Stimulated activated CD4-positive, alpha-beta T cell treated with anti-CD3 and anti-CD28 coated beads, Interleukin-15, amount 100 ng/mL, for 24 hours (primary cell): ENCODE results near the gene CFAP58.

ENCODE experiments used
- DNase-seq: peaks from one replicate; pipeline ENCODE4 v3.0.0-alpha.2; 2020

Gene CFAP58

DNA sequence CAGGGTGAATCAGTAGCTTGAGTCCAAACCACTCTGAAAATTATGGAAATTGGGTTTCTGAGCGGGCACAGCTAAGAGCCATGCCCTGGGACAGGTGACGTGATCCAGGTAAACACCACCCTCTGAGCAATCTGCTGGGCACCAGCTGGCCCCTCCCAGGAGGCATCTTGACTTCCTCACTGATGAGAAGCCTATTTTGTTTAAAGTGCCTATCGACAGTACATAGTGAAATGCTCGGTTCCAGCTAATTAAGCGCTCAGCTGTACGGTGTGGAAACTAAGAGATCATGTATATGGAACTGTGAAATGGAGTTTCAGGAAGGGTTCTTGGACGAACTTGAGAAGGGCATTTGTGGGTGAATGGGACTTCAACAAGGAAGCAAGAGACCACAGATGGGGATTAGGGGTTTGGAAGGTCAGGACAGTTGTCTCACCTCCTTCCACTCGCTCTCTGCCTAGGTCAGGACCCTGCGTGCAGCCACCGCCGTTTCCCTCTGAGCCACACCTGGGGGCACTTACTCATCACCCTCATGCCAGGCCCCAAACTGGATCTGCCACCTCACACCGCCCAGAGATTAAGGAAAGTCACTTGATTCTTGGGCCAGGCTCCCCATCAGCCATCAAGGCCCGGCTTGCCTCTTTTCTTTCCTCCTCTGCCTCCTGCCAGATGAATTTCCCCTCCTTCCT, 18.5 kb upstream of the CFAP58 start:
- no peak for DNase-seq

DNA sequence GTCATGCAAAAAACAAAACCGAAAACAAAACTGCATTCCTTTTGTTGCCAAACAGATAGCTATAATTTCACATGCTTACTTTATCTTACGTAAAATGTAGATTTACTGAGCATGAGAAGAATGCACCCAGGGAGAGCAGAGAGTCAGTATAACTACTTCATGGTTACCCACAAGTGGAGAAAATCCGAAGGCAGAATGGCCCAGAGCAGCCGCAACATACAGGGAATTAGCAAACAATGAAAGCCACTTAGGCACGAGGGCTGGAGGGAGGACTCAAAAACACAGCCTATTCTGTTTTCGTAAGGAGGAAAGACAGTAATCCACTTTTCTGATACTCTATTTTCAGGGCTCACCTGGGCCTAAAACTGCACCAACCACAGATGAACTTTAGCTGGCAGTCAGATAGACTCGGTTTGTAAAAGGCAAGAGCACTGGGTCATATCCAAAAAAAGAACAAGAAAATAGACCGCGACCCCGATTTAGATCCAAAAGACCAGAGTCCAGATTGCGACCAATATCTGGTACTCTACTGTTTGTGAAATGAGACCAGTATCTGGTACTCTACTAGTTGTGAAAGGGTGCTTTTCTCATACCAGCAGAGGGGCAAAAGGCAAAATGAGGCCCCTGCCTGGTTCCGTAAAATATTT, 16.7 kb upstream of the CFAP58 start:
- DNase-seq, result no peak

DNA sequence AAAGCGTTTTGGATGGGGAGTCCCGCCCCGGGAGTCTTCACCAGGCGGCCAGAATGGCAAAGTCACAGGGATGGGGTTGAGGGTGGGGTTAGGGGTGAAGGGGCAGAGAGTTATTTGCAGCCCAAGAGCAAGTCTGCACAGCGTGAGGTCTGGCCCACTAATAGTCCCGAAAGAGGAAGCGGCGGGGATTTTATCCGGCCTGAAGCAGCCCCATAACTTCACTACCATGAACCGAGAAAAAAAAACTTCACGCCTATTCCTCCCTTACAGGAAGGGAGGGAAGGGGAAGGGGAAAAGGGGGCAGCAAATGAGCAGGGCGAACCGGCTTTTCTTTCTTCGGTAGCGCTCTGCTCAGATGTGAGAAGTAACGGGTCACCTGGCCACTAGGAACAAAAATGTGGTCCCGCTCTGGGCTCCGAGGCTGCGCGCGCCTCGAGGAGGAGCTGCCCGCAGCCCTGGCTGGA, 16.1 kb upstream of the CFAP58 start:
- DNase-seq, result peak; percentile 56

DNA sequence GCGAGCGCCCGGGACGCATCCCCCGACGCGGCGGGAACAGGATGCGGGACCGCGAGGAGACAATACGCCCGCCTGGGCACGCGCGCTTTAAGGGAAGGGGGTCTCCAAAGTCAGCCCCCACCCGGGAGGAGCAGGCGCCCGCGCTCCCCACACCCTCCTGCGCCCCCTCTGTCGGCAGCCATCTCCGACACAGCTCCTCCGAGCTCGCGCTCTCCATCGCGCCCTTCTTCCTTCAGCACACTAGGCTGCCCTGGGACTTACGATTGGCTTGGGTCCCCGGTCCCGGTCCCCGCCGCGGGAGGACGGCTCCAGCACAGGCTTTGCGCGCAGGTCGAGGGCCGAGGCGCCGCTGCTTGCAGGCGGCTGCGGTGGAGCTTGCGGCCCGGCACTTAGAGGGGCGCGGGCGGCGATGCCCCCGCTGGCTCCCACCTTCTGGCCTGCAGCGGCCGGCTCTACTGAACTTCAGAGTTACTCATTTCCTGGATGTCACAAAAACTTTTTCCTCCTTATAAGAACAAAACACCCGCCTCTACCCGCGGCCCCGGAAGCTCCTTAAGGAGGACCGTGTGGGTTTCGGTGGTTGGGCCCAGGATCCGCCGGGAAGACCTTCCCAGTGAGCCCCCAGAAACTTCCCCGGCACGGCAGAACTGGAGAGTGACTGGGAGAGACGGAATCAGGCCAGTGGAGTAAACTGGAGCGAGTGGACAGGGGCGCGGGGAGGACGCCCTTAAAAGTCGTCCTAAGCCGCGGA, 15.5 kb upstream of the CFAP58 start, which contains the start of gene ITPRIP:
ITPRIP (minus strand) TSS at position 481 of the 751 bp plus-strand sequence. CDS start 22,414 bp downstream, outside the sequence.
- peak; percentile 81 for DNase-seq

DNA sequence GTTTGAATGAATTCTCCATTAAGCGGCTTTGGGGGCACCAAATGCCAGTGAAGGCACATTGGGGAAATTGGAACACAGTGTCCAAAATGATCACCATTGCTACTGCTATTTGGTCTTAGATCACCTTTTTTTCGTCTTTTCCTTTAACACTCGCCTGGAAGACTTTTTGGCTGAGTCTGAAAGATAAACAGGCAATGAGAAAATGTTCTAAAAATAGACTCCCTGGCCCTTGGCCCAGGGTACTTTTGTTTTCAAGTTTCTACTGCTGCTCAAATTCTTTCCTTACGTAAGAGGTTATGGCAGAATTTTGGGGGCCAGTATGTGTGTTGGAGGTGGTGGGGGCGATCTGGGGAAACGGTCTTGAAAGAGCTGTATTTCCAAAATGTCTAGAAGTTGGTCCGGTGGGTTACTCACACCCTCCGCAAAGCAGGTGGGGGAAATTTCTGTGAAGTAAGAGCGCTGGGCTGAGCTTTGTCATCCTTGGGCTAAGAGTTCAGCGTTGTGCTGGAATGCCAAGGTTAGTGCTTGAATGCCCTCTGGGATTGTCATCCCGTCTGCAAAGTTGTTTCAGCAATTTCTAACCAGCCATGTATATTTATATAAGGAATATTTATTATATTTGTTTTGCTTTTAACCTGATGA, 14.0 kb upstream of the CFAP58 start:
- no peak for DNase-seq

DNA sequence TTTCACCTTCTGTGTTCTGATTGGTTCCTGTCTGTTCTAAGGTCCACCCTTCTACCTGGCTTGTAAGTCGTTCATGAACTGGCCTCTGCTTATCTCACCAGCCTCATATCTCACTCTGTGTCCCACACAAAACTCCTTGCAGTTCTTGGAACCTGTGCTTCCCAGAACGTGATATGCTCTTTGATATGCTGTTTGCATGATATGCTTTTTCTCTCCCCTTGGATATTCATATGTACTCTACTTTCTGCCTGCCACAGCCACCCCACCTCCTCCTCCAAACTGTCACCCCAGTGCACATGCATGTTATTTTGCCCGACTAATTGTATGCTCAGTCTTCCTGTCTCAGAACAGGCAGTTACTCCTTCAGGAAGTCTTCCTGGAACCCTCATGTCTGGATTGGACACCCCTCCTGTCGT, 13.5 kb upstream of the CFAP58 start:
- DNase-seq, result no peak

DNA sequence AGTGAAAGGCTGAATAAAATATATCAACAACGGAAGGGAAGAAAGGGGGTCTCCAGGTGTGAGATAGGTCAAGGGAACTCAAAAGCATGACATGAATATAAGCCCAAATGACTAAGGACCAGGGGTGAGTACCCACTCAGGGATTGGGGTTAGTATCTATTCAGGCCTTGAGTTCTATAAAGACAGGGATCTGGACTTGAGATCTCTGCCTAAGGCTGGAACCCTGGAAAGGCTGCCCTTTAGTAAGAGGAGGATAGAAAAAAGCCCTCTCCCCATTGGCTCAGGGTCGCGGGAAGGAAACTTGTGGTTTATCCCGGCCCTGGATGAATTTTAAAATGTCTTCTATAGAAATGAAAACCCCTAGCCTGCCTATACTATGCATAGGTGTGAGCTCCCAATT, 13.0 kb upstream of the CFAP58 start:
- no peak for DNase-seq

DNA sequence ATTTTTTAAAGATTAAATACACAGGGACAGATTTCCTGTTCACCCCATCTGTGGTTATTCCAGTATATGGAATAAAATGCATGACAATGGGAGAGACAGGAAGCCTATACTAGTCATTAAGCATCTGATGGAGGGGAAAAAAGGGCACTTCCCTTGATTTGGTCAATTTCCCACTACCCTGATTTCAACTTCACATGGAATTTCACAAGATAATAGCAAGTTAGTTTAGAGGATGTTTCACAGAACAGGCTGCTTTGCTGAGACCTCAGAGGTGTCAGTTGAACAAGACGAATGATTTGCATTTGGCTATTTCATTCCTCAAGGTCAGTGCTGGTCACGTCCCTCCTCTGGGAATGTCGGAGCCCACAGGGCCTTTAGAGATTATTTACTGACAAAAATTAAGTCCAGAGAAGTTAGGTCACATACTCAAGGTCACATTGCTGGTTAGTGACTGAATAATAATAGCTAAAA, 10.7 kb upstream of the CFAP58 start:
- no peak for DNase-seq

DNA sequence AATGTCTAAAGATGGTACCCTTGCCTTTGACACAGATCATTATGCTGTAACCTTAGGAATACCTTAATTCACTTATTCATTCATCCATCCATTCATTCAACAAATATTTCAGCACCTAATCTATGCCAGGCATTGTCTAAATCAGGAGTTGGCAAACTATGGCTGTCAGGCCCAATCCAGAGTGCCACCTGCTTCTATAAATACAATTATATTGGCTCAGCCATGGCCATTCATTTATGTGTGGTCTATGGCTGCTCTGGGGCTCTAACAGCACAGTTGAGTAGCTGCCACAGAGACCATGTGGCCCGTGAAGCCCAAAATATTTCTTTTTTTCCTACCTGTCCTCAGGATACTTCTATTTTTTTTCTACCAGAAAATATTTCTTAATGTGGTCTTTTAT, 9.4 kb upstream of the CFAP58 start:
- no peak for DNase-seq

DNA sequence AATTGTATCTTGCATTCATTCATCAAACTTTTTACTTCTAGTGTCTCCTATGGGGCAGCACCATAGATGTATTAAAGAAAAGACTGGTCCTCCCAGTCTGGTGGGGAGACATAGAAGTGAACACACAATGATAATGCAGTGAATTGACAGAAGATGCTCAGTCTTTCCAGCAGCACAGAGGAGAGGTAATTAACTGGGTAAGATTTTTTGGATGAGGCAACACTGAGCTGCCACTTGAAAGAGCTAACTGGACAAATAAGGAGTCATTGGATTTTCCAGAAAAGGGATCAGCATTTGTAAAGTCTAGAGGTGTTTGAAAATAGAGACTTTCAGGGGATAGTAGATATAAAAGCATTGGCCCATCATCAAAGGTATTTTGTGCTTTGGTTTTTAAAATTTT, 8.1 kb upstream of the CFAP58 start:
- DNase-seq, result no peak

DNA sequence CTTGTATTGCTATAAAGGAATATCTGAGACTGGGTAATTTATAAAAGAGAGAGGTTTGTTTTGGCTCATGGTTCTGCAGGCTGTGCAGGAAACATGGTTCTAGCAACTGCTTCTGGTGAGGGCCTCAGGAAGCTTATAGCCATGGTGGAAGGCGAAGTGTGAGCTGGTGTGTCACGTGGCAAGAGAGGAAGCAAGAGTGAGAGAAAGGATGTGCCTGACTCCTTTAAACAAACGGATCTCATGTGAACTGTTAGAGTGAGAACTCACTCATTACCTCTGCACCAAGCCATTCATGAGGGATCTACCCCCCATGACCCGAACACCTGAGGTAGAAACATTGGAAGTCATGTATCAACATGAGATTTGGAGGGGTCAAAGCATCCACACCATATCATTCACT, 7.7 kb upstream of the CFAP58 start:
- no peak for DNase-seq

DNA sequence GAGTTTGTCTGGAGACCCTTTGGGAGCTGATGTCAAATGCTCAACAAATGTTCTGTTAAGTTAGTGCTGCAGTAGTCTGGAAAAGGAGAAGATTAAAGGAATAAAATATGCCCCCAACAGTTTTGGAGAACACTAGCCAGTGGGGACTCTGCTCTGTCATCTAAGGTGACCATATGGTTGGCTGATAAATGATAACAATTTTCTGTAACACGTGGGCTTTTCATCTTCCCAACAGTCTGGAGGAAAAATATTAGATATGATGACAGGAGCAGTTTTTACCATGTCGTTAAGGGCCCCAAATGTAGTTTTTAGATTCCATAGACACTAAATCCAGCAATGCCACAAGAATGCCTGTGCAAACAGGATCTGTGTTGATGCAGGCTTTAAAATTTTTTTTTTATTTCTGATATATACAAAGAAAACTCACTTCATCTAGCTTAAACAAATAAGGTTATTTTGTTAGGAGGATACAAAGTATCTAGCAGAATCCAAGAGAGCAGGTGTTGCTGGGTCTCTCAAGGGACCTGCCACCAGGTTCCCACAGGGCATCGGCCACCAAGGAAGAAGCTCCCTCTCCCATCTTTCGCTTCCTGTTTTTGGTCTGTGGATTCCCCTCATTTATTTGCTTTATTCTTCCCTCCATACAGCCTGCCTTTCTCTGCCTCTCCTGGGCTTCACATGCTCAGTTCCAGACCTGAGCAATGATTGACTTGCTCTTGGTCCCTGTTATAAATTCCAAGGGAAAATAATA, 6.2 kb upstream of the CFAP58 start:
- no peak for DNase-seq

DNA sequence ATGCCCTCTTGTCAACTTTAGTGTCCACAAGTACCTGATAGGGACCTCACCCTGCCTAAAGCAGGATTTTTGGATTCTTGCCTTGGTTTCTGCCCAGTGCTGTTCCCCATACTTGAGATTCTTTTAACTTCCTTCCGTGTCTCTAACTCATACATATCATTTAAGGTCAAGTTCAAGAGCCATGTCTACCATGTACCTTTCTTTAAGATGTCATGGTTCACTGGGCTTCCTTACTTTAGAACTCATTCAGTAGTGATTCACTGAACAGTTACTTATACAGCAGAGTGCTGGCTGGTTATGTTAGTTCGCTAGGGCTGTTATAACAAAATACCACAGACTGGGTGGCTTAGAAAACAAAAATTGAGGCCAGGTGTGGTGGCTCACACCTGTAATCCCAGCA, 5.0 kb upstream of the CFAP58 start:
- no peak for DNase-seq

DNA sequence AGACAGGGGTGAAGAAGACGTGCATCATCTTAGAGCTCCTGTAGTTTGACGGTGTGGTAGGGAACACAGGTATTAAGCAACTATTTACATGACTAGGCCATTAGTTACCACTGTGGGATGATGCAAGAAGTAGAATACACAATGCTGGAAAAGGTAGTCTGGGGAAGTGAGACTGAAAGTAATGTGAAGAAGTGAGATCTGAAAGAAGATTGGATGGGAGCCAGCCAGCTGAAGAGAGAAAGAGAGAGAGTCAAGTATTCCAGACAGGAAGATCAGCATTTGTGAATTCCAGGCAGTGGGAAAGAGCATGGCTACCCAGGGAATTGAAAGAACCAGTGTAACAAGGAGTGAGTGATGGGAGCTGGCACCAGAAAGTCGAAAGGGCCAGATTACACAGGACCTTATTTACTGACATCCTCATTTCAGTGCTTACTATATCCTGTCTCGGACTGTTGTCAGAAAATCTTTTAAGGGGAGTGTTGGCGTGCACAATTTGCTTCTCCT, 4.0 kb upstream of the CFAP58 start:
- no peak for DNase-seq

DNA sequence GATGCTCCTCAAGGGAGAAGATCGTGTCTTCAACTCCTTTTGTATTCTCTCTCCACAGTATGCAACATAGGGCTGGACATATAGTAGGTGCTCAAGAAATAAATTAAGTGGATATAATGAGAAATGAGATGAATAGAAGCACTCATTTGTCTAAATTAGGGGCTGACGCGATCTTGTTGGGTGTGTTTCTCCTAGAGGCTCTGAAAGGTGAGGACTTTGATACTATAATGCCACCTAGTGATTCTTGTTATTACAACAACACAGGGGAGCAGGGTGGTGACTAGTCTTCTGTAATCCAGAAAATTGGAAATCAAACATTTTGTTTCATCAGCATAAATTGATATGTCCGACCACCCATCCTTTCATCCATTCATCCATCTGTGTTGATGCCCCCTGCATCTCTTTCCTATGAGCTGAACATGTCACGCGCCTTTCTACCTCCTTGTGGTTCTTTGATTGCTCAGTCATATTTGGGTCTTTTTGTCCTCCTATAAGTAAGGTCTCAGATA, 3.5 kb upstream of the CFAP58 start:
- DNase-seq, result no peak

DNA sequence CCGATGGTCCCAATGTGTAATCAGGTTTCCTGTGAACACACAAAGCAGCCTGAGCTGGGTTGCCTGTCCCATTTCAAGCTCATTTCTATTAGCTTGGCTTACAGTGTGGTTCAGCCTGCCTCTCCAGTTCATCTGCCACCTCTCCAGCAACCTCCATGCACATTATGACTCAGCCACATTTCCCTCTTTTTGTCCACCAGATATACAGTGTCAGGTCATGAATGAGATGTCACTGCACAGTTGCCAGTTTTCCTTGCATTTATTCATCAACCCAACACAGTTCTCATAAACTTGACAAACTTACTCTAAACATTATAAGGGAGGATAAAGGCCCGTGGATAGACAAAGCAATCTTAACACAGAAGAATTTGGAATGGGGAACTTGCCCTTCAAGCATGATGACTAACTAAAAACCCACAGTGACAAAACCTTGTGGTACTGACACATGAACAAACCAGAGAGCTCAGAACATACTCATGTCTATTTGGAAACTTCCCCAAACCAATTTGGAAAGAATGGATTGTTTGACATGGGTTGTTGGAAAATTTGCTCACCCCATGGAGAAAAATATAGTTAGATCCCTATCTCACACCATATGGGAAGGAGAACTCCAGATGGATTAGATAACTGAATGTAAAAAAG, 2.5 kb upstream of the CFAP58 start:
- DNase-seq, result no peak

DNA sequence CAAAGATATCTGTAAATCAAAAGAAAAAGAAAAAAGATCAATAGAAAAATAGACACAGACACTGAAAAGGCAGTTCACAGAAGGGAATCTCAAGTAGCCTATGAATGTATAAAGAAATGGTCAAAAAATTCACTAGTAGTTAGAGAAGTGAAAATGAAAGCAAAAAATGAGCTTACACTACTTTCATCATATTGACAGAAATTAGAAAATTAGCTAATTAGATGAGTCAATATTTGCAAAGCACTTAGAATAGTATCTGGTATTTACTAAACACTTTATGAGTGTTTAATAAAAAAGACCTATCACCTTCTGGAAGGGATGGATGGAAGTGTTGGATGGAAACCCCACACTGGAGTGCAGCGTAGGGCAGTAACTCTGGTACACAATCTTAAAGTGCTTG, 1.7 kb upstream of the CFAP58 start:
- no peak for DNase-seq

DNA sequence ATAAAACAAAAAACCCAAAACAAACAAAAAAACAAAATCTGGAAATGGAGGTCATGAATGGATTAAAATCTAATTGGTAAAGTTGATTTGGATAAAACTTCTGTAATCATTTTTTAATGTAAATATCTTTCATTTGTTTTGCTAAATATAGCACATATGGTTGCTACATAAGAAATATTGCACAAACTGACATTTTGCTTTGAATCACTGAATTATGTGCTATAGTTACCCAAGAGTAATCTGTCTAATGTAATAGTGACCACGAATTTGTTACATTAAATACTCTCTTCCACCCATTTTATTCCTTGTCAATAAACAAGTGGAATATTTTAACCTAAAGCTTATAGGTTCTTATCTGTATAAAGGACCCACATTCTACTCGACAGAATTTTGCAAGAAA, 6.2 kb downstream of the CFAP58 start:
- no peak for DNase-seq

DNA sequence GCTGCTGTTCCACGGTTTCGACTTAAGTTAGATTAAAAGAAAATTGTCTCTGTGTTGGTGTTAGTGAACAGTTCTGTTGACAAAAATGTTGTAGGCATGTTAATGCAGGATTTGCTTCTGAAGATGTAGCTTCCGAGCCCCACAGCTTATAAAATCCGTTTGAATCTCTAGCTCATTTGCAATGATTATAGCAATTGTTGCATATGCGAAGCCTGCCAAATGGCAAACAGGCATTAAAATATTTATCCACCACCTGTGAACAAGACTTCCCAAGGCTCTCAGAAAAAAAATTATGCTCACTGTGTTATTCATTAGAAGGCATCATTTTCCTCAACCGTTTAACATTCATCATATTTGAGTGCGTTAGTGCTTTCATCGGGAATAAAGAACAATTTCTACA, 14.3 kb downstream of the CFAP58 start:
- no peak for DNase-seq

DNA sequence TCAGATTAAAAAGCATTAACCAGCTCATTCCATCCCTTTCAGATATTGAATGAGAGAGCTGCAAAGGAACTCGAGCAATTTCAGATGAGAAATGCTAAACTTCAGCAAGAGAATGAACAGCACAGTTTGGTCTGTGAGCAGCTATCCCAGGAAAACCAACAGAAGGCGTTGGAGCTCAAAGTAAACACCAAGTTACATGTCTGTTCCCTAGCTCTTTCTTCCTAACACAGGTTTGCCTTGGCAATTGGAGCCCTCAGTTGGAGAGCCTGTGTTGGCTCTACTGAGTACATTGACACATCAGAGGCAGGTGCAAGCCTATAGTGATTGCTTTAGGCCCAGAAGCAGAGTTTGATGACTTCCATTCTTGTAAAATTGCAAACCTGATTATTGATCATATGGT, 14.7 kb downstream of the CFAP58 start:
- DNase-seq, result no peak

DNA sequence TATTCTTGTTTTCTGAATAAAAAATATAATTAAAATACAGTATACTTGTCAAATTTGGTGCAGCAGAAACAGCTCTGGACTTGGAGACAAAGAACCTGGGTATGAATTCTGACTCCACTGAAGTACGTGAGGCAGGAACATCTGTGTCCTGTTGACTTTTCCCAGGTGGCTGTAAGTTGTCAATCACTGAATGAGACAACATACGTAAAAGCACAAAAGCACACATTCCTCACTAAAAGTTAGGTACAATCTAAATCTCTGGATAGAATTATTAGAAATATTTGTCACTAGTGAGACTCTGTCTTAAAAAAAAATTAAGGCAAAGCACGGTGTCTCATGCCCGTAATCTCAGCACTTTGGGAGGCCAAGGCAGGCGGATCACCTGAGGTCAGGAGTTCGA, 18.1 kb downstream of the CFAP58 start:
- DNase-seq, result no peak

DNA sequence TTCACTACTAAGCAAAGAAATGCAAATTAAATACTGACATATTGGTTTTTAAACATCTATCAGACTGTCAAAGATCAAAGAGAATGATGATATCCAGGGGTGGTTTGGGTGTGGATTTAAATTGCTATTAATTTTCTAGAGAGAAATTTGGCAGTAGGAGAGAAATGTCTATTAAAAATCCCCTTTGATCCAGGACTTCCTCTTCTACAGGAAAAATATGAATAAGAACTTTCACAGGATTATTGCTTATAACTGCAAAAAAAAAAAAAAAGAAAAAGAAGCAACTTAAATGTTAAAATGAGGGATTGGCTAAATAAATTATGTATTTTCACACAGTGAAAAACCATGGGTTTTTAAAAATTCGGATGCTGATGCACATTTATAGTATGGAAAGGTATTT, 21.0 kb downstream of the CFAP58 start:
- DNase-seq, result no peak
